22Rv1 (cell line): ENCODE results near the gene ARHGEF19.

Experiments
- H3K27ac ChIP-seq: fragments of 450-650 bp; 2 replicates; pipeline ENCODE4 v1.5.1; 2017
- ZFX ChIP-seq: fragments of 450-650 bp; IDR thresholded peaks from 2 replicates; pipeline ENCODE4 v1.6.1; 2017; ENCODE audit warnings: antibody characterized with exemption, borderline replicate concordance
- TF ChIP-seq, protein P1 (sequence below): fragments of 450-650 bp; IDR thresholded peaks from 2 replicates; pipeline ENCODE4 v1.5.1; 2017; ENCODE audit warnings: mild to moderate bottlenecking

Gene ARHGEF19

GRCh38 chr1:16171314-16172151 lies 40.9 kb downstream of the ARHGEF19 start:
- H3K27ac ChIP-seq, result no peak overlapping the region
- TF ChIP-seq, protein P1, sequence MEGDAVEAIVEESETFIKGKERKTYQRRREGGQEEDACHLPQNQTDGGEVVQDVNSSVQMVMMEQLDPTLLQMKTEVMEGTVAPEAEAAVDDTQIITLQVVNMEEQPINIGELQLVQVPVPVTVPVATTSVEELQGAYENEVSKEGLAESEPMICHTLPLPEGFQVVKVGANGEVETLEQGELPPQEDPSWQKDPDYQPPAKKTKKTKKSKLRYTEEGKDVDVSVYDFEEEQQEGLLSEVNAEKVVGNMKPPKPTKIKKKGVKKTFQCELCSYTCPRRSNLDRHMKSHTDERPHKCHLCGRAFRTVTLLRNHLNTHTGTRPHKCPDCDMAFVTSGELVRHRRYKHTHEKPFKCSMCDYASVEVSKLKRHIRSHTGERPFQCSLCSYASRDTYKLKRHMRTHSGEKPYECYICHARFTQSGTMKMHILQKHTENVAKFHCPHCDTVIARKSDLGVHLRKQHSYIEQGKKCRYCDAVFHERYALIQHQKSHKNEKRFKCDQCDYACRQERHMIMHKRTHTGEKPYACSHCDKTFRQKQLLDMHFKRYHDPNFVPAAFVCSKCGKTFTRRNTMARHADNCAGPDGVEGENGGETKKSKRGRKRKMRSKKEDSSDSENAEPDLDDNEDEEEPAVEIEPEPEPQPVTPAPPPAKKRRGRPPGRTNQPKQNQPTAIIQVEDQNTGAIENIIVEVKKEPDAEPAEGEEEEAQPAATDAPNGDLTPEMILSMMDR, result no peak
- no peak for TF ChIP-seq ZFX

GRCh38 chr1:16170283-16170673 lies 42.2 kb downstream of the ARHGEF19 start:
- no peak for TF ChIP-seq ZFX
- TF ChIP-seq, protein P1, result no peak
- H3K27ac ChIP-seq, result no peak overlapping the region

GRCh38 chr1:16168622-16169360 lies 43.7 kb downstream of the ARHGEF19 start:
- H3K27ac ChIP-seq, result no peak overlapping the region
- TF ChIP-seq, protein P1, result no peak
- no peak for TF ChIP-seq ZFX

- H3K27ac ChIP-seq, result 0 out of 2 replicates have a peak overlapping the region, but pooled peaks have one; percentile 4
Observed at GRCh38 chr1:16168144-16168495, 44.3 kb downstream of the ARHGEF19 start.

DNA sequence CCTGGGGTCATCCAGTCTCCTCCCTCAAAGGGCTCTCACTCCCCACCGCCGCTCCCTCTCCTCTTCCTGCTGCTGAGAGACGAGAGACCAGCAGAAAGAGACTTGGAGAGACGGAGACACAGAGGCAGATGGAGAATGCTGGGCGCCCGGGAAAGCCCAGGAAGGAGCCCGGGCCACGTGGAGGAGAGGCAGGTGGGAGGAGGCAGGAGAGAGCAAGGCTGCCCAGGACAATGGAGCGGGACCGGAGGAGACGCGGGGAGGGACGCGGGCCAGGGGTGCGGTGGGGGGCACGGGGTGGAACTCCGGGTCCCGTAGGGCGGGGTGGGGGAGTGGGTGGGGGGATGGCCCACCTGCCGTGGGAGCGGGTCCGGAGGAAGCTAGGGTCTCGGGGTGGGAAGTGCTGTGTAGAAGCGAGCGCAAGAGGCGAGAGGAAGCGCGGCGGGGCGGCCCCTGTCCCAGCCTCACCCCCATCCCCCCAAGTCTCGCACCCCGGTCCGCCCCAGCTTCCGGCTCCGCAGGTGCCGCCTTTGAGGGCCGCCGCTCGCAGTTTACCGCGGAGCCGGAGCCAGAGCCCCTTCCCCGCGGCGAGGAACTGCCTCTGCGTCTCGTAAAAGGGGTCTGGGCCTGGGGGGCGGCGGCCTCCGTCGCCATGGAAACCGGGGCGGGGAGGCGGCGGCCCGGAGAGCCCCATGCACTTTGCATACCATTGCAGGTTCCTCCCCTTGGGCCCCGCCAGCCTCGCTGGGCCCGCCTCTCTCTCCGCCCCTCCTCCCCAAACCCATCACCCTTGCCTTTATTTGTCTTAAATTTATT lies 44.9 kb downstream of the ARHGEF19 start:
- H3K27ac ChIP-seq, result 0 out of 2 replicates have a peak overlapping the region, but pooled peaks have one; percentile 4
- TF ChIP-seq, protein P1, result no peak
- no peak for TF ChIP-seq ZFX

- no peak overlapping the region for H3K27ac ChIP-seq
- TF ChIP-seq, protein P1, result no peak
- TF ChIP-seq ZFX, result no peak
Observed at GRCh38 chr1:16166117-16166516, 46.3 kb downstream of the ARHGEF19 start.

DNA sequence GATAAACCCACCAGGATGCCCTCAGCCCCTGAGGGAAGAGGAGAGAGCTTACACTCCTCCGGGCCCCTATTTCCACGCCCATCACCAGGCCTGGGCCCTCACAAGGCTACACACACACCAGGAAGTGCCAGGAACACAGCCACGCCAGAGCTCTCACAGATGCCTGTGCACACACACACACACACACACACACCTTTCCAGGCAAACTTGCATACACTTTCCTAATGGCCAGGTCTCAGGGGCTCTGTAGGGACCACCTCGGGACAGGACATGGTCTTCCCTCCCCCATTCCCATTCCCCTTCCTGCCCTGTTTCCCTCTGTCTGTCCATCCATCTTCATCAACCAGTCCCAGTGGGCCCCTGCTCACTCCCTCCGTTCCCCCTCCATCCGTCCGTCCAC lies 46.9 kb downstream of the ARHGEF19 start:
- TF ChIP-seq, protein P1, result no peak
- TF ChIP-seq ZFX, result no peak

More for the DNA sequence above, 46.9 kb downstream of the ARHGEF19 start:
- no peak overlapping the region for H3K27ac ChIP-seq
